HG03280 (cell line): Measurements from ENCODE around the gene COL6A1.

Experiments
- ATAC-seq: cut with Tn5 transposase; IDR thresholded peaks from one replicate; pipeline ENCODE4 v1.9.1; 2021; ENCODE audit warnings: mild to moderate bottlenecking, moderate library complexity; ENCODE audit not compliant: unreplicated experiment

The COL6A1 gene

GRCh38 chr21:45981151-45982091 lies at the start of gene COL6A1:
COL6A1 (plus strand) TSS chr21:45981770; CDS start chr21:45981851, 81 bp downstream.
- no peak for ATAC-seq

GRCh38 chr21:45932922-45933502 lies 48.6 kb upstream of the COL6A1 start:
- ATAC-seq = no peak

- ATAC-seq = no peak
Measured at GRCh38 chr21:45934085-45934484, 47.5 kb upstream of the COL6A1 start.

- no peak for ATAC-seq
Measured at GRCh38 chr21:45934554-45934953, 47.0 kb upstream of the COL6A1 start.

- ATAC-seq = no peak
Measured at GRCh38 chr21:45935628-45936027, 45.9 kb upstream of the COL6A1 start.

GRCh38 chr21:45937721-45938452 lies 43.7 kb upstream of the COL6A1 start:
- ATAC-seq = no peak

- ATAC-seq = no peak
Measured at GRCh38 chr21:45938453-45938755, 43.2 kb upstream of the COL6A1 start.

- ATAC-seq = no peak
Measured at GRCh38 chr21:45938811-45939520, 42.6 kb upstream of the COL6A1 start.

GRCh38 chr21:45939521-45940045 lies 42.0 kb upstream of the COL6A1 start:
- no peak for ATAC-seq

GRCh38 chr21:45940091-45940490 lies 41.5 kb upstream of the COL6A1 start:
- ATAC-seq = no peak

- no peak for ATAC-seq
Measured at GRCh38 chr21:45940621-45941337, 40.8 kb upstream of the COL6A1 start.

- ATAC-seq = no peak
Measured at GRCh38 chr21:45941338-45941710, 40.2 kb upstream of the COL6A1 start.

- ATAC-seq = no peak
Measured at GRCh38 chr21:45941717-45942546, 39.6 kb upstream of the COL6A1 start.

- no peak for ATAC-seq
Measured at GRCh38 chr21:45942755-45943629, 38.6 kb upstream of the COL6A1 start.

GRCh38 chr21:45943630-45944540 lies 37.7 kb upstream of the COL6A1 start:
- no peak for ATAC-seq

GRCh38 chr21:45944601-45945000 lies 37.0 kb upstream of the COL6A1 start:
- no peak for ATAC-seq

GRCh38 chr21:45945066-45945867 lies 36.3 kb upstream of the COL6A1 start:
- no peak for ATAC-seq
